GM19193 (cell line): ENCODE measurements around the gene ADH6.

ENCODE experiments used
- POLR2A ChIP-seq: IDR thresholded peaks from 4 replicates; pipeline ENCODE4 v1.6.1; 2011; ENCODE audit not compliant: insufficient read depth, insufficient read length; ENCODE audit errors: extremely low read depth

Gene ADH6

DNA sequence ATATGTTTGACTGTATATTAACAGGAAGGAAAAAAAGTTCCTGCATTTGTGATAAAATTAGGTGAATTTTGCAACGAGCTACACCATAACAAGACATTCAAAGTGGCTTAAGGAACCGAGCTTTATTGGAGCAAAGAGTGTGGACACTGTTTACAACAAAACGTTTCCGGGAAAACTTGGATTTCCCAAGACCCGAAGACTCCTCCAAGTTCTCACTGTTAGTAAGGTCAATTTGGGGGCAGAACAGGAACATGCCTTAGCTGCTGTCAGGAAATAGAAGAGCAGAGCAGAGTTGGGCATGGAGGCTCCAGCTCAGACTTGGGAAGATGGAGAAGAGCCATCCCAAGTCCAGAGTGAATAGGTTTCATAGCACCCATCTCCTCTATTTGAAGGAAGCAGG is 16.5 kb downstream of the ADH6 start:
- TF ChIP-seq POLR2A = no peak

DNA sequence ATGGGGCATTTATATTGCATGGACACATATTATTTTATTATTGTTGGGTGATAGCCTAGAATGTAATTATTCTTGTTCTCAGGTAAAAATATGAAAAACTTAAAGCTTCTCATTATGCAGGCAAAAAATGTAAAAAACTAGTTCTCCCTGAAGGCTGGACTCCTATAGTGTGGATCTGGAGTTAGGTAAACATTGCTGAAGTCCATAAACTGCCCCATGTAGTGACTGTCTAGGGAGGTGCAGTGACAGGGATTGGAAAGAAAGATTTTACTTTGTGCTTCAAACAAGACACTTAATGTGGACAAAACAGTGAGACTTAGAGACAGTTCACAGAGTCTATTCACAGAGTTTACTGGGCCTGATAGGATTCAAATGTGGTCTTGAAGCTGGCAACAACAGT is 17.0 kb downstream of the ADH6 start:
- TF ChIP-seq POLR2A = no peak

DNA sequence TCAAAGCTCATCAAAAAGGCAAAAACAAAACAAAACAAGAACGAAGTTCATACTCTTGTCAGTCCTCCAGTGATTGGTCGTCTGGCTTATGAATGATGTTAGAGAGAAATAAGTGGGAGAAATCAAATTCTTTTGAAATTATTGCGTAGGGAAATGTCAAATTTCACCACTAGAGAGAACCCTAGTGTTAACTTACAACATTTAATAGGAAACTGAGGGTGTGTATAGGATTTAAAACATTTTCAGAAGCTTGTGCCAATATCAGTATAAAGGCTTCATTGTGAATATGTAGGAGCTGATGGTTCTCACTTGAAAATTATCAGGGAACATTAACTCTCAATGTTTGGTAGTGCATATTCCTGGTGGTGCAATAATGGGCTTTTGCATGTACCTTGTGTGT is 17.4 kb downstream of the ADH6 start:
- no peak for TF ChIP-seq POLR2A

DNA sequence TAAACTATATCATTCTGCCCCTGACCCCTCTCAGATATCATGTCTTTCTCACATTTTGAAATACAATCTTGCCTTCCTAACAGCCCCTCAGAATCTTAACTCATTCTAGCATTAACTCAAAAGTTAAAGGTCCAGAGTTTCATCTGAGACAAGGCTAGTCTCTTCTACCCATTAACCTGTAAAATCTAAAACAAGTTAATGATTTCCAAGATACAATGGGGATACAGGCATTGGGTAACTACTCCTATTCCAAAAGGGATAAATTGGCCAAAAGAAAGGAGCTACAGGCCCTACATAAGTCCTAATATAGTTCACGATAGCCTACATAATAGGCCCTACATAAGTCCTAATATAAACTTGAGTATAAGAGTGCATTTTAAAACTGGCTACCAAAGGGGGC is 18.9 kb downstream of the ADH6 start:
- TF ChIP-seq POLR2A = no peak

- TF ChIP-seq POLR2A = no peak
Measured at GRCh38 chr4:99190336-99190735, 28.7 kb downstream of the ADH6 start.

GRCh38 chr4:99186029-99186428 is 33.0 kb downstream of the ADH6 start:
- TF ChIP-seq POLR2A = no peak

DNA sequence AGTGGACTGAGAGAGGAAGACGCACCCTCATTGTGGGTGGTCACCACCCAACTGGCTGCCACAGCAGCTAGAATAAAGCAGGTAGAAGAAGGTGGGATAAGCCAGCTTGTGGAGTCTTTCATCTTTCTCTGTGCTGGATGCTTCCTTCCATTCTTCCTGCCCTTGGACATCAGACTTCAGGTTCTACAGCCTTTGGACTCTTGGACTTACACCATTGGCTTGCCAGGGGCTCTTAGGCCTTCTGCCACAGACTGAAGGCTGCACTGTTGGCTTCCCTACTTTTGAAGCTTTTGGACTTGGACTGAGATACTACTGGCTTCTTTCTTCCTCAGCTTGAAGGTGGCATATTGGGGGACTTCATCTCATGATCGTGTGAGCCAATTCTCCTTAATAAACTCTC is 33.5 kb downstream of the ADH6 start:
- TF ChIP-seq POLR2A = no peak

DNA sequence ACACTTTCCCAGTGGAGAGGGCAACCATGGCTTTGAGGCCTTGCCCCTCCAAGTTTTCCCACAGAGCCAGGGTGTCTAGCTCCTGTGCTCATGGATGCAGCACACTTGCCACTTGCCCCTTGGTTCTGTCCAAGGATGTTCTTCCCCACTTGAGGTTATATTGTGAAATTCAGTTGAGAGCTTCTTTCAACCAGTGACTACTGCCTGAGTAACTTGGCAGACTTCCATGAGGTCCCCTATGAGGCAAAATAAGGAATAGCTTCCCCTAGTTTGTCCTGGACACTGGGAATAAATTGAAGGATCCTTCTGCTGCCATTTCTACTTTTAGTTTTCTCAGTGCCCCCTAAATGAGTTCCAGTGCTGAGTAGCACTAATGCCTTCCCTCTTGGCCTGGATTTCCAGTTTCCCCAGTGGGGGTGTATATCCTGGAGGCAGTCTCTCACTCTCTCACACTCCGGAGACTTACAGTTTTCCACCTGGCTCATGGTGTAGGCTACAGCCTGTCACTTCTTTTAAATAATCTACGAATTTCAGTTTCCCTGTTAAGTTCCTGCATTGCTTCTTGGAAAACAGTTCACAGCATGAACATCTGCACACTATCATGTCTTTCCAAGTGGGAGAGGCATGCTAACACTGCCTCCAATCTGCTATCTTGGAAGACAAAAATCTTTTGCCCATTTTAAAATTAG is 38.5 kb downstream of the ADH6 start:
- TF ChIP-seq POLR2A = no peak

GRCh38 chr4:99179626-99180025 is 39.4 kb downstream of the ADH6 start:
- TF ChIP-seq POLR2A = no peak

- TF ChIP-seq POLR2A = no peak
Measured at GRCh38 chr4:99179178-99179577, 39.9 kb downstream of the ADH6 start.

- TF ChIP-seq POLR2A = no peak
Measured at GRCh38 chr4:99166544-99166943, 52.5 kb downstream of the ADH6 start.

GRCh38 chr4:99165978-99166377 is 53.1 kb downstream of the ADH6 start:
- no peak for TF ChIP-seq POLR2A

- no peak for TF ChIP-seq POLR2A
Measured at GRCh38 chr4:99161373-99162099, 57.5 kb downstream of the ADH6 start.

GRCh38 chr4:99159699-99160098 is 59.3 kb downstream of the ADH6 start:
- TF ChIP-seq POLR2A = no peak

DNA sequence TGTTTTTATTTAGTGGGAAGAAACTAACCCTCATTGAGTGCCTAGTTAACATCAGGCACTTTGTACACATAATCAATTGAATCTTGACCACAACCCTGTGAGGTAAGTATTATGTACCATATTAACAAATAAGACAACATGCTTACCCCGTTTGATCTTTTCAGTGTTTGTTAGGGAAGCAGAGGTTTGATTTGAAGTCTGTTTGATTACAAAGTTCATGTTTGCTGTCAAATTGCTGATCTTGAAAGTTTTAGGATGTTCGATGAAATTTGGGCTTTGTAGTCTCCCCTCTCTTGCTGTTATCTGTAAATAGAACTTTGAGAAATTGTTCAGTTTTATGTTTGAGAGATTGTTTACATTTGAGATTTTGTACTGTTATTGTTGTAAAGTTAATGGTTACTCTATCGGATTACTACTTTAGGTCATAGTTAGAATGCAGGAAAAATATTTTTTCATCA is 61.5 kb downstream of the ADH6 start:
- TF ChIP-seq POLR2A = no peak

DNA sequence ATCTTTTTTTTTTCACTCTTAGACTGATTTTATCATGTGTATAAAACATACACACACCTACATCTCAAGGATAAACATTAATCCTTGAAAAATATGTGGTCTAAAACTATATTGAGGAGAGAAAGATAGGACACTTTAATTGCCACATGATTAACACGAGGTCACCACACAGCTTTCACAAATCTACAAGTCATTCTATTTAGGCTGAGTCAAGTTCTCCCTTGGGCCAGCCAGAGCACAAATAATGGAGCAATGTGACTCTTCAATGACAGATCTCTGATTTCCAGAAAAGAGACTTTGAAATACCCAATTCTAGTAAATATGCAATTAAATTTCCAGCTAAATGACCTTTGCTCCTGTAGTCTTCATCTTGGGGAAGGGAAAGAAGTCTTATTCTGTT is 62.1 kb downstream of the ADH6 start:
- TF ChIP-seq POLR2A = no peak
